ENCODE measurements around the gene ERVK3-1. TPM values are rescaled to one million over a fixed set of nuclear protein-coding genes. Genes with fewer than 3 reads are reported as not detected.

Gene ERVK3-1
- total RNA-seq, 1 donor from 2014 or later = 40.9 TPM

- Histone ChIP-seq H3K9ac (ENCODE audit: low read length) (no peak overlapping the region), H3K27ac (ENCODE audit: low read depth, low read length) (no peak overlapping the region), H3K79me2 (ENCODE audit: insufficient read depth, low read length) (peaks cover 48% of the 10 kb centered on the region), H3K27me3 (ENCODE audit: insufficient read depth, low read length) (no peaks in the 10 kb centered on the region), H3K9me3 (ENCODE audit: insufficient read depth, low read depth, low read length) (peaks cover 51% of the 10 kb centered on the region), H3K36me3 (ENCODE audit: insufficient read depth, low read length) (peaks cover 42% of the 10 kb centered on the region), H4K20me1 (ENCODE audit: insufficient read depth, low read length) (peaks cover 25% of the 10 kb centered on the region), H2AFZ (ENCODE audit: low read depth, low read length) (no peak overlapping the region), H3K4me2 (ENCODE audit: low read length) (no peak overlapping the region), H3K4me3 (ENCODE audit: insufficient read depth, low read depth, low read length) (no peak overlapping the region), H3K4me1 (ENCODE audit: insufficient read depth, low read length) (no peaks in the 10 kb centered on the region)
- TF ChIP-seq EZH2 (IDR thresholded peaks at IDR 0.05; ENCODE audit: insufficient read depth, low read length) (no peak), CTCF (IDR thresholded peaks at IDR 0.05; ENCODE audit: insufficient read depth, low read depth, low read length) (no peak)
- H3K27ac Mint-ChIP-seq (ENCODE audit: unreplicated experiment) = no peak overlapping the region
- FAIRE-seq = no peak
- H3K27me3 Mint-ChIP-seq (ENCODE audit: low read depth, unreplicated experiment) = no peaks in the 10 kb centered on the region
- H3K36me3 Mint-ChIP-seq (ENCODE audit: low read depth, unreplicated experiment) = peaks cover 83% of the 10 kb centered on the region
- no peak overlapping the region for H3K4me3 Mint-ChIP-seq (ENCODE audit: unreplicated experiment)
- peaks cover 34% of the 10 kb centered on the region for H3K9me3 Mint-ChIP-seq (ENCODE audit: unreplicated experiment)
- H3K4me1 Mint-ChIP-seq (ENCODE audit: low read depth, unreplicated experiment) = peaks cover 1% of the 10 kb centered on the region
- no peak for DNase-seq (ENCODE audit: low read depth)
Observed at GRCh38 chr19:58296104-58296503, 9.1 kb upstream of the ERVK3-1 start.

GRCh38 chr19:58300620-58301019 lies 4.6 kb upstream of the ERVK3-1 start:
- TF ChIP-seq CTCF (IDR thresholded peaks at IDR 0.05; ENCODE audit: insufficient read depth, low read depth, low read length) (no peak), EZH2 (IDR thresholded peaks at IDR 0.05; ENCODE audit: insufficient read depth, low read length) (no peak)
- DNase-seq (ENCODE audit: low read depth) = no peak
- H3K4me2 ChIP-seq (ENCODE audit: low read length) = no peak overlapping the region
- H3K27me3 Mint-ChIP-seq (ENCODE audit: low read depth, unreplicated experiment) = no peaks in the 10 kb centered on the region
- H3K4me3 ChIP-seq (ENCODE audit: insufficient read depth, low read depth, low read length) = no peak overlapping the region
- peaks cover 48% of the 10 kb centered on the region for H3K79me2 ChIP-seq (ENCODE audit: insufficient read depth, low read length)
- no peak overlapping the region for H2AFZ ChIP-seq (ENCODE audit: low read depth, low read length)
- peaks cover 18% of the 10 kb centered on the region for H3K36me3 ChIP-seq (ENCODE audit: insufficient read depth, low read length)
- no peak overlapping the region for H3K27ac ChIP-seq (ENCODE audit: low read depth, low read length)
- H3K4me1 ChIP-seq (ENCODE audit: insufficient read depth, low read length) = peaks cover 6% of the 10 kb centered on the region
- peaks cover 13% of the 10 kb centered on the region for H3K9me3 ChIP-seq (ENCODE audit: insufficient read depth, low read depth, low read length)
- peak overlapping the region; percentile 20 for H3K4me3 Mint-ChIP-seq (ENCODE audit: unreplicated experiment)
- H4K20me1 ChIP-seq (ENCODE audit: insufficient read depth, low read length) = peaks cover 27% of the 10 kb centered on the region
- H3K4me1 Mint-ChIP-seq (ENCODE audit: low read depth, unreplicated experiment) = peaks cover 5% of the 10 kb centered on the region
- H3K9me3 Mint-ChIP-seq (ENCODE audit: unreplicated experiment) = peaks cover 10% of the 10 kb centered on the region
- peaks cover 44% of the 10 kb centered on the region for H3K36me3 Mint-ChIP-seq (ENCODE audit: low read depth, unreplicated experiment)
- no peaks in the 10 kb centered on the region for H3K27me3 ChIP-seq (ENCODE audit: insufficient read depth, low read length)
- no peak for FAIRE-seq
- H3K27ac Mint-ChIP-seq (ENCODE audit: unreplicated experiment) = no peak overlapping the region
- no peak overlapping the region for H3K9ac ChIP-seq (ENCODE audit: low read length)

- no peak for DNase-seq (ENCODE audit: low read depth)
- no peak for FAIRE-seq
- peaks cover 28% of the 10 kb centered on the region for H3K36me3 ChIP-seq (ENCODE audit: insufficient read depth, low read length)
- H4K20me1 ChIP-seq (ENCODE audit: insufficient read depth, low read length) = peaks cover 39% of the 10 kb centered on the region
- H3K4me3 ChIP-seq (ENCODE audit: insufficient read depth, low read depth, low read length) = no peak overlapping the region
- Mint-ChIP-seq H3K4me3 (ENCODE audit: unreplicated experiment) (peak overlapping the region; percentile 100), H3K36me3 (ENCODE audit: low read depth, unreplicated experiment) (peaks cover 25% of the 10 kb centered on the region), H3K27me3 (ENCODE audit: low read depth, unreplicated experiment) (no peaks in the 10 kb centered on the region), H3K4me1 (ENCODE audit: low read depth, unreplicated experiment) (peaks cover 10% of the 10 kb centered on the region), H3K9me3 (ENCODE audit: unreplicated experiment) (peaks cover 2% of the 10 kb centered on the region), H3K27ac (ENCODE audit: unreplicated experiment) (no peak overlapping the region)
- peak overlapping the region; percentile 91 for H3K9ac ChIP-seq (ENCODE audit: low read length)
- no peaks in the 10 kb centered on the region for H3K27me3 ChIP-seq (ENCODE audit: insufficient read depth, low read length)
- H2AFZ ChIP-seq (ENCODE audit: low read depth, low read length) = no peak overlapping the region
- peaks cover 56% of the 10 kb centered on the region for H3K79me2 ChIP-seq (ENCODE audit: insufficient read depth, low read length)
- H3K4me2 ChIP-seq (ENCODE audit: low read length) = peak overlapping the region; percentile 92
- no peaks in the 10 kb centered on the region for H3K9me3 ChIP-seq (ENCODE audit: insufficient read depth, low read depth, low read length)
- no peak overlapping the region for H3K27ac ChIP-seq (ENCODE audit: low read depth, low read length)
- H3K4me1 ChIP-seq (ENCODE audit: insufficient read depth, low read length) = peaks cover 10% of the 10 kb centered on the region
- no peak for TF ChIP-seq EZH2 (IDR thresholded peaks at IDR 0.05; ENCODE audit: insufficient read depth, low read length)
- TF ChIP-seq CTCF (IDR thresholded peaks at IDR 0.05; ENCODE audit: insufficient read depth, low read depth, low read length) = no peak
Observed at GRCh38 chr19:58304255-58304654, 922 bp upstream of the ERVK3-1 start.

All from astrocyte (in vitro differentiated cells and primary cell).